ENCODE measurements around the gene P4HA2.
"Not testable (repeated sequence)": the region's sequence is repeated elsewhere in the genome, so short reads cannot be mapped to it uniquely, and the experiment has no call there.

DNA sequence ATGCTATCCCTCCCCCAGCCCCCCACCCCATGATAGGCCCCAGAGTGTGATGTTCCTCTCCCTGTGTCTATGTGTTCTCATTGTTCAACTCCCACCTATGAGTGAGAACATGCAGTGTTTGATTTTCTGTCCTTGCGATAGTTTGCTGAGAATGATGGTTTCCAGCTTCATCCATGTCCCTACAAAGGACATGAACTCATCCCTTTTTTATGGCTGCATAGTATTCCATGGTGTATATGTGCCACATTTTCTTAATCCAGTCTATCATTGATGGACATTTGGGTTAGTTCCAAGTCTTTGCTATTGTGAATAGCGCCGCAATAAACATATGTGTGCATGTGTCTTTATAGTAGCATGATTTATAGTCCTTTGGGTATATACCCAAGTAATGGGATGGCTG lies 82.3 kb downstream of the P4HA2 start:
- TF ChIP-seq CTCF (IDR thresholded peaks at IDR 0.05; ENCODE audit: poor library complexity); EZH2 (IDR thresholded peaks at IDR 0.05; ENCODE audit: borderline replicate concordance): not testable (repeated sequence)
